Transverse colon (tissue), 4 donors: ENCODE measurements around the gene IL1RN.
A peak's percentile ranks its signal among the peaks of the same experiment; 100 is the strongest.

Experiments
- CTCF ChIP-seq, 5 experiments: fragments of 200-600 bp in 3 of 5; fragments of 450-650 bp in 2 of 5; sonication (generic) in 3 of 5; IDR thresholded peaks; 1 replicate in 2 of 5; 2 replicates in 3 of 5; pipeline ENCODE4 v1.5.1; 2016 to 2017; ENCODE audit warnings: antibody characterized with exemption in 5 of 5, inconsistent platforms in 3 of 5, mild to moderate bottlenecking in 2 of 5, moderate library complexity in 1 of 5
- EP300 ChIP-seq: sonication (generic); formaldehyde crosslinking; IDR thresholded peaks from one replicate; pipeline ENCODE4 v1.6.1; 2017; ENCODE audit warnings: antibody characterized with exemption, low read depth
- POLR2A ChIP-seq: fragments of 450-650 bp; IDR thresholded peaks from one replicate; pipeline ENCODE4 v1.6.1; 2016; ENCODE audit warnings: antibody characterized with exemption, mild to moderate bottlenecking, moderate library complexity
- POLR2AphosphoS5 ChIP-seq, 3 donors: sonication (generic); formaldehyde crosslinking; IDR thresholded peaks; one replicate each; pipeline ENCODE4 v1.6.1; 2016; ENCODE audit warnings: antibody characterized with exemption in 3 of 3

- TF ChIP-seq CTCF (IDR thresholded peaks at IDR 0.05) (peak; percentile 54 to 67 (median 58)), POLR2A (no peak), EP300 (no peak), POLR2AphosphoS5 (IDR thresholded peaks at IDR 0.05) (no peak)
These were observed 9.7 kb downstream of the IL1RN start for GRCh38 chr2:113136828-113137775.
